Smooth muscle cell (in vitro differentiated cells): ENCODE data around the gene DIMT1. TPM values are rescaled to one million over a fixed set of nuclear protein-coding genes. Genes with fewer than 3 reads are reported as not detected.

Experiments
- polyA plus RNA-seq: library from polyadenylated mRNA; unstranded; fragments of >200 nt; fragmentation: Nextera tagmentation; extraction: Ambion mirVana; gene quantifications from 2 replicates; pipeline ENCODE4 v1.2.1, GENCODE V29; 2016
- small RNA-seq: library from RNA; depleted of rRNA; stranded (forward); fragments of <200 nt; gene quantifications from one replicate; pipeline ENCODE3, GENCODE V24; 2014
- total RNA-seq: library from RNA; depleted of rRNA; stranded (reverse); fragments of >200 nt; gene quantifications from 2 replicates; pipeline ENCODE4 v1.2.3, GENCODE V29; 2014

Gene DIMT1
- total and polyA plus RNA-seq, 2 experiments from 2014 or later, result 27.8 to 29.2 TPM

Small RNA genes within 50 kb of the gene (small RNA-seq; reads per million reads assigned to genes)
- gene RNU6-661P, result not detected

Other genes with a start within 250 kb of the DIMT1 start
- 67.8 and 89.2 TPM in 2 replicates for gene KIF2A, start 97.7 kb downstream of the DIMT1 start, total RNA-seq
- 34.4 and 36.4 TPM in 2 replicates for gene KIF2A, start 97.7 kb downstream of the DIMT1 start, polyA plus RNA-seq
- 18.0 and 31.8 TPM in 2 replicates for gene IPO11, start 8.9 kb upstream of the DIMT1 start, total RNA-seq
- gene IPO11, start 8.9 kb upstream of the DIMT1 start, polyA plus RNA-seq, result 9.3 and 15.9 TPM in 2 replicates
- gene LRRC70, start 174.9 kb upstream of the DIMT1 start, total RNA-seq, result 0.13 and 0.36 TPM in 2 replicates
- gene LRRC70, start 174.9 kb upstream of the DIMT1 start, polyA plus RNA-seq, result 0.22 TPM in 1 of 2 replicates, not detected in the other